Activated CD8-positive, alpha-beta memory T cell treated with anti-CD3 and anti-CD28 coated beads for 36 hours (primary cell): Measurements from ENCODE around the gene ZBP1. TPM values are rescaled to one million over a fixed set of nuclear protein-coding genes. Genes with fewer than 3 reads are reported as not detected.

Experiments used
- CTCF ChIA-PET: fragments of 350-600 bp; sonication (Branson Sonifier 250); formaldehyde crosslinking; loops from one replicate; lab custom pipeline; 2021; ENCODE audit warnings: antibody characterized with exemption; lab: Charles Lee
- POLR2A ChIA-PET: fragments of 350-600 bp; sonication (Branson Sonifier 250); formaldehyde crosslinking; loops from one replicate; lab custom pipeline; 2021; ENCODE audit warnings: antibody characterized with exemption; lab: Charles Lee
- total RNA-seq, 2 experiments: library from RNA; stranded (reverse); gene quantifications; one replicate each; pipeline ENCODE4 v1.2.3, GENCODE V29; 2021

ZBP1 gene
- total RNA-seq, 2 experiments from 2014 or later, result 0.10 TPM; not detected in 1

DNA sequence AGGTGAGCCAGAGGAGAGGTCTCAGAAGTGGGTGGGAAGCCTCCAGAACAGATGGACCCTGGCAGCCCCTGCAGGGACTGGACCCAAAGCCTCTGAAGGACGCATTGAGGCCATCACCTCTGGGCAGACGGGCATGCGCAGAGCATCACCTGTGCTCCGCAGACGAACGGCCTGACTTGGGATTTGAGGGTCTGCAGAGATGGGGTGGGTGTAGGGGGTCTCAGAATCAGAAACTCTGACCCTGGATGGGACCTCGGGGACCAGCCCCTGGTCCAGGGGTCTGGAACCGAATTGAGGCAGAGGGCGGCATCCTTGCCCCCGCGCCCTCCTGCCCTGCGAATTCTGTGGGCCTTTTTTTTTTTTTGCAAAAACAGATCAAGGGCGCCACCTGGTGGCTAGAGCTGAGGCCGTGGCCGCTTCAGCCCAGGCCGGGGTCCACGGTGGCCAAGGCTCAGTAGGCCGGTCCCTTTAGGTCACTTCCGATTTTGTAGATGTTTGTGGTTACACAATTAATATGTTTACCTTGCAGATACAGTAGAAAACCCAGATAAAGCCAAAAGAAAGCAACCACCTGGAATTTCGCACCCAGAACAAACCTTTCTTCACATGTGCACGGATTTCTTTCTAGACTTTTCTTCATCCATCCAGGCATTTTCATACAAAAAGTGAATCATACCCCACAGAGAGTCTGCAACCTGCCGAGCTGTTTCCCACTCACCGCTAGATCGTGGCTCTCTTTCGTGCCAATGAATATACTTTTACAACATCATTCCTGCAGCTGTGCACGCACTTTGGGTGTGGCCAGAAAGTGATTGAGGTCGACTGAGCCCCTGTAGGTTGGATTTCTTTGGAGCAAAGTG lies 25.9 kb downstream of the ZBP1 start:
- ChIA-PET CTCF (interaction anchor here (0.7 to 3.1 kb wide), 15 partner anchors 10 to 616 kb away, joined by 3 to 11 read pairs (median 3); partner anchors contain the start of gene ZBP1), POLR2A (interaction anchor here (0.6 kb wide), 1 partner anchor 72 kb away, joined by 5 read pairs; no protein-coding TSS in a partner anchor)

DNA sequence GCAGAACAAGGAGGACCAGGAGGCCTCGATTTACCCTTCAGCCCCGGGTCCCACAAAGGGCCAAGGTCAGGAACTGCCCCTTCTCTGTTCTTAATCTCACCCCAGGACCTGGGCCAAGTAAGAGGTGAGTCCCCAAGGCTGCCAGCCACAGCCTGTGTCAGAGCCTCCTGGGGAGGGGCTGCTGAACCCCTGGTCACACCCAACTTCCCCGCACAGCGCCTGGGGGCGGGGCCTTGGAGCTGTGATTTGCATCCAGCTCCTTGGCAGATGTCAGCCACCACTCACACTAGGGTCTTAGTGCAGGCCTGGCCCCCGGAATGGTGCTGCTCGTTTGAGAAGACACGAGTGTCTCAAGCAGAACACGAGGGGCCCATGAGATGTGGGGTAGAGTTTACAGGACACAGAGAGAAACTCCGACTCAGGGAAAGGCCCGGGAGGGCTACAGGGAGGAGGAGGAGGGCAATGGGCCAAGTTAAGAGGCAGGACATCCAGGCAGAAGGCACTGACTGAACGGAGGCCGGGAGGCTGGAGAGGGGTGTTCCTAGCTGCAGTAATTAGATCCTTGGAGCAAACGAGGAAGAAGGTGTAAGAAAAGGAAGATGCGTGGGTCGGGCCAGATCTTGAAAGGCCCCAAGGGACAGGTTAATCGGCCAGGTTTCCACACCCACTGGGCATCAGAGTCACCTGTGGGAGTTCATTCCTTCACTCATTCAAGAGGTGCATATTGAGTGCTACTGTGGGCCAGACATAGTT lies 26.9 kb downstream of the ZBP1 start:
- ChIA-PET CTCF (no interaction called here), POLR2A (no interaction called here)

- ChIA-PET CTCF (interaction anchor here (1.1 kb wide), 1 partner anchor 94 kb away, joined by 3 read pairs; no protein-coding TSS in a partner anchor), POLR2A (no interaction called here)
Measured at GRCh38 chr20:57592263-57593092, 27.7 kb downstream of the ZBP1 start.

GRCh38 chr20:57591289-57592229 lies 28.7 kb downstream of the ZBP1 start:
- POLR2A ChIA-PET, result no interaction called here
- CTCF ChIA-PET, result interaction anchor here (1.1 kb wide), 1 partner anchor 93 kb away, joined by 3 read pairs; no protein-coding TSS in a partner anchor

GRCh38 chr20:57590485-57591288 lies 29.5 kb downstream of the ZBP1 start:
- POLR2A ChIA-PET, result no interaction called here
- CTCF ChIA-PET, result no interaction called here

- ChIA-PET POLR2A (no interaction called here), CTCF (no interaction called here)
Measured at GRCh38 chr20:57589728-57590484, 30.3 kb downstream of the ZBP1 start.

- CTCF ChIA-PET, result no interaction called here
- POLR2A ChIA-PET, result no interaction called here
Measured at GRCh38 chr20:57589123-57589727, 31.0 kb downstream of the ZBP1 start.

DNA sequence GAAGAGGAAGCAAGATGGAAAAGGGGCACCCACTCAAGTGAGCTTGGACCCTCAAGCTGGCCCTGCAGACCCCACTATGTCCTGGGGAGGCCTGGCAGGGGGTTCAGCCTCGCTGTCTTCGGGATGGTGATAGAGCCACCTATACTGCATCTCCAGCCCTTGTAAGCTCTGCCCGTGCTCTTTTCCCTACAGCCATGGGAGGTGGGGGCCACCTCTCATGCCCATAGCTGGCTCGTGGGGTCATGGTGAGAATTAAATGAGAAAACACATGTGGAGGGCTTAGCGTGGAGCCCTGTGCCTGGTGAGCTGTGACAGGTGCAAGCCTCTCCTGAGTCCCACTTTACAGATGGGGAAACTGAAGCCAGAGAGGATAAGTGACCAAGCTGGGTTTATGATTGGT lies 31.6 kb downstream of the ZBP1 start:
- ChIA-PET CTCF (no interaction called here), POLR2A (no interaction called here)

- ChIA-PET POLR2A (no interaction called here), CTCF (no interaction called here)
Measured at GRCh38 chr20:57587989-57588377, 32.2 kb downstream of the ZBP1 start.

DNA sequence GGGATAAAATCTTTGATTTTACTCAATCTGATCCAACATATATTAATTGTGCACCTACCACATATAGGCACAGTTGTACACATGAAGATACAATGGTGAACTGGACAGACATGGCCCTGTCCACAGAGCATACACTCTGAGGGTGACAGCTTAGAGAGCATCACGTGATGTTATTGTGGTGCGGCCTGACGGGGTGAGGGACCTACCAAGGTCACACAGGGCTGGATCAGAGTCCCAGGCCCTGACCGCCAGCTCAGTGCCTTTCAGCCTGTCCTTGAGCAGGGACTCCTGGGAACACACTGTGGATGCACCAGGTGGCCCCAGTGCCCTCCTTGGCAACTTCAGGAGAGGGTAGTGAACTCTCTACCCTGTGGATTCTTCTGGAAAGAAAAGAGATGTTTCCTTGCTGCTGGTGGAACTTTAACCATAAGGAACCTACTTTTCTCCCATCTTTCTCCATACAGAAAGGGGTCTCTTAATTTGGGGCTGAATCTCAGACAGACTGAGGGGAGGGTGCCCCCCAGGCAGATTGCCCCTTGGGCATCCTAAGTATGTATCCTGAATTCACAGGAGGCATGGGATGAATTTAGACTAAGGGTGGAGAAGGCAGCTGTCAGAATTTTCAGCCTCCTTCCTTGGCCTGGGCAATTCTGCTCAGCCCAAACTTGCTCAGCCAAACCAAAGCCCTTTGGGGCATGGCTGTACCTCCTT lies 32.8 kb downstream of the ZBP1 start:
- ChIA-PET CTCF (interaction anchor here (2.4 kb wide), 1 partner anchor 9 kb away, joined by 9 read pairs; no protein-coding TSS in a partner anchor), POLR2A (no interaction called here)

- CTCF ChIA-PET, result interaction anchor here (2.4 kb wide), 1 partner anchor 10 kb away, joined by 9 read pairs; no protein-coding TSS in a partner anchor
- POLR2A ChIA-PET, result no interaction called here
Measured at GRCh38 chr20:57586943-57587277, 33.3 kb downstream of the ZBP1 start.

DNA sequence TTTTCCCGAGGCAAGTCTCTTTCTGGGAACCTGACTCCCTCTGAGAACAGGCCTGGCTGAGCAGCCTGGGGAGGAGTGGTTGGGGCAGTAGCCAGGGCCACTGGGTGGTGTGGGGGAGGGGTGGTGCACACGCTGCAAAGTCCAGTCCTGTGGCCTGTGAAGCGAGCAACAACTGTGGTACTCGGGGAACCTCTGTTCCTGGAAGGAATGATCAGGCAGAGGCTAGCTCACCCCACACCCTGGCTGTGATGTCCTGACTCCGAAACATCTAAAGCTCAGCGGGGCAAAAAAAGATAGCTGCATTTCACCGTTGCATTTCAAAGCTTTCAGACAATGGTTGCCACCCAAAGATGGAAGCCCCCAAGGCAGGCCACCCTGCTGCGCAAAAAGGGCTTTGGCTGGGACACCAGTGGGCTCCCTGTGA lies 33.8 kb downstream of the ZBP1 start:
- CTCF ChIA-PET, result interaction anchor here (2.4 kb wide), 1 partner anchor 10 kb away, joined by 9 read pairs; no protein-coding TSS in a partner anchor
- POLR2A ChIA-PET, result no interaction called here

GRCh38 chr20:57585466-57586213 lies 34.6 kb downstream of the ZBP1 start:
- POLR2A ChIA-PET, result no interaction called here
- CTCF ChIA-PET, result interaction anchor here (0.7 to 2.4 kb wide), 2 partner anchors 11 to 95 kb away, joined by 4 to 9 read pairs; no protein-coding TSS in a partner anchor

DNA sequence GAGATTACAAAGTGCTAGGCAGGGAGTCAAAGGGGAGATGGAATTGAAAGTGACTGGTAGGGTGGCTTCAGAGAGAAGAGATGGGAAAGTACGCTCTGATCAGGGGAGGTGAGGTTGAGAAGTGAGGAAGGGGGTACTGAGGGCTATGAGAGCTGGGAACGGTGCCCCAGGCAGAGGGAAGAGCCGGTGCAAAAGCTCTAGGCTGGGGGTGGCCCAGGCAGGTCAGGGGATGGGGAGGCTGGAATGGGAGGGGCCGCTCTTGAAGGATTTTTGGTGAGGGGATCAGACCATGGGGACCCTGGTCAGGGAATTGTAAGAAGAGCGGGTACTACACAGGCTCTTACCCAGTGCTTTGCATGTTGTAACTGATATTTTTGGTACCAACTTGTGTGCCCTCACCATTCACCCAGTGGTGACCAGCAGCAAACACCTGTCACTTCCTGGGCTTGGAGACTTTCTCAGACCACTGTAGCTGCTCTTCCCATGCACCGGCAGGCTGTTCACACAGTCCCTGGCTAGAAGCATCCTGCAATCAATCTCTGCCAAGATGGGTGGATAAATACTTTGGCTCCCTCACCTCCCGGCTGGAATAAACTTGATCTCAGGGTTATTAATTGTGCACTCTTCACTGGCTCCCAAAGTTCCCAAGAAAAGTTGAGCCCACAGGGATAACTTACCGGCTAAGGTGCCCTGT lies 35.3 kb downstream of the ZBP1 start:
- POLR2A ChIA-PET, result no interaction called here
- CTCF ChIA-PET, result interaction anchor here (1.0 to 2.4 kb wide), 3 partner anchors 11 to 70 kb away, joined by 3 to 9 read pairs (median 6); no protein-coding TSS in a partner anchor
